SK-N-SH treated with all-trans-retinoic acid at 6 μM for 48 hours (cell line): ENCODE measurements around the gene TINAGL1.
A peak's percentile ranks its signal among the peaks of the same experiment; 100 is the strongest.

Source experiments
- ATAC-seq: fragments of 200-7000 bp; cut with Tn5 transposase; 3 replicates; pipeline ENCODE4 v1.9.1; 2020; ENCODE audit warnings: mild to moderate bottlenecking, moderate library complexity
- ARNTL ChIP-seq: fragments of 450-650 bp; formaldehyde crosslinking; IDR thresholded peaks from 2 replicates; pipeline ENCODE4 v1.5.0; 2020; ENCODE audit warnings: low read depth, mild to moderate bottlenecking, moderate library complexity, borderline replicate concordance
- BACH2 ChIP-seq: fragments of 250-450 bp; sonication (Bioruptor Pico); IDR thresholded peaks from 2 replicates; pipeline ENCODE4 v1.9.0; 2021; ENCODE audit warnings: mild to moderate bottlenecking, borderline replicate concordance
- ESRRG ChIP-seq: fragments of 250-450 bp; sonication (Bioruptor Pico); IDR thresholded peaks from 2 replicates; pipeline ENCODE4 v1.6.1; 2021; ENCODE audit warnings: mild to moderate bottlenecking
- GLIS3 ChIP-seq: fragments of 250-450 bp; sonication (Bioruptor Pico); IDR thresholded peaks from 2 replicates; pipeline ENCODE4 v1.5.0; 2020; ENCODE audit warnings: mild to moderate bottlenecking, moderate library complexity
- ISL1 ChIP-seq: fragments of 250-450 bp; sonication (Bioruptor Pico); IDR thresholded peaks from 2 replicates; pipeline ENCODE4 v2.1.2; 2022; ENCODE audit warnings: mild to moderate bottlenecking, moderate library complexity
- OSR1 ChIP-seq: fragments of 250-450 bp; sonication (Bioruptor Pico); IDR thresholded peaks from 2 replicates; pipeline ENCODE4 v1.8.0; 2022; ENCODE audit warnings: moderate library complexity, mild to moderate bottlenecking, inconsistent platforms
- PPARA ChIP-seq: fragments of 250-450 bp; sonication (Bioruptor Pico); IDR thresholded peaks from 2 replicates; pipeline ENCODE4 v1.5.0; 2020; ENCODE audit warnings: mild to moderate bottlenecking, borderline replicate concordance
- RARB ChIP-seq: fragments of 250-450 bp; sonication (Bioruptor Pico); IDR thresholded peaks from 2 replicates; pipeline ENCODE4 v1.8.0; 2021; ENCODE audit warnings: mild to moderate bottlenecking, moderate library complexity
- SNAI2 ChIP-seq: fragments of 250-450 bp; sonication (Bioruptor Pico); IDR thresholded peaks from 2 replicates; pipeline ENCODE4 v1.5.0; 2020; ENCODE audit warnings: mild to moderate bottlenecking, moderate library complexity
- TCF4 ChIP-seq: fragments of 250-450 bp; sonication (Bioruptor Pico); IDR thresholded peaks from 2 replicates; pipeline ENCODE4 v1.8.0; 2021; ENCODE audit warnings: mild to moderate bottlenecking, moderate library complexity, borderline replicate concordance
- TOX ChIP-seq: fragments of 250-450 bp; sonication (Bioruptor Pico); IDR thresholded peaks from 2 replicates; pipeline ENCODE4 v1.8.0; 2021; ENCODE audit warnings: mild to moderate bottlenecking, moderate library complexity, borderline replicate concordance
- TSHZ2 ChIP-seq: fragments of 250-450 bp; sonication (Bioruptor Pico); IDR thresholded peaks from 2 replicates; pipeline ENCODE4 v1.5.0; 2020; ENCODE audit warnings: mild to moderate bottlenecking, moderate library complexity
- ZC3H10 ChIP-seq: fragments of 250-450 bp; sonication (Bioruptor Pico); IDR thresholded peaks from 2 replicates; pipeline ENCODE4 v1.5.1; 2021; ENCODE audit warnings: mild to moderate bottlenecking, moderate library complexity
- ZFP3 ChIP-seq: fragments of 250-450 bp; sonication (Bioruptor Pico); IDR thresholded peaks from 2 replicates; pipeline ENCODE4 v1.5.0; 2020; ENCODE audit warnings: mild to moderate bottlenecking, moderate library complexity
- ZFP30 ChIP-seq: fragments of 450-650 bp; formaldehyde crosslinking; IDR thresholded peaks from 2 replicates; pipeline ENCODE4 v1.5.0; 2022; ENCODE audit warnings: mild to moderate bottlenecking, moderate library complexity
- ZNF565 ChIP-seq: fragments of 450-650 bp; formaldehyde crosslinking; conservative IDR thresholded peaks from 2 replicates; pipeline ENCODE4 v1.5.0; 2020; ENCODE audit warnings: low read depth, mild to moderate bottlenecking, moderate library complexity
- ZNF70 ChIP-seq: fragments of 450-650 bp; formaldehyde crosslinking; IDR thresholded peaks from 2 replicates; pipeline ENCODE4 v1.5.0; 2020; ENCODE audit warnings: mild to moderate bottlenecking, moderate library complexity
- ZNF8 ChIP-seq: fragments of 450-650 bp; formaldehyde crosslinking; IDR thresholded peaks from 2 replicates; pipeline ENCODE4 v1.5.0; 2020; ENCODE audit warnings: mild to moderate bottlenecking, moderate library complexity
- TF ChIP-seq, protein P1 (sequence below): fragments of 250-450 bp; sonication (Bioruptor Pico); IDR thresholded peaks from 2 replicates; pipeline ENCODE4 v1.5.1; 2021; ENCODE audit warnings: mild to moderate bottlenecking, moderate library complexity
- TF ChIP-seq, protein P2 (sequence below): fragments of 250-450 bp; sonication (Bioruptor Pico); IDR thresholded peaks from 2 replicates; pipeline ENCODE4 v1.8.0; 2020; ENCODE audit warnings: mild to moderate bottlenecking, moderate library complexity, borderline replicate concordance
- TF ChIP-seq, protein P3 (sequence below): fragments of 250-450 bp; sonication (Bioruptor Pico); IDR thresholded peaks from 2 replicates; pipeline ENCODE4 v1.5.1; 2020; ENCODE audit warnings: low read depth, mild to moderate bottlenecking, moderate library complexity

The TINAGL1 gene

DNA sequence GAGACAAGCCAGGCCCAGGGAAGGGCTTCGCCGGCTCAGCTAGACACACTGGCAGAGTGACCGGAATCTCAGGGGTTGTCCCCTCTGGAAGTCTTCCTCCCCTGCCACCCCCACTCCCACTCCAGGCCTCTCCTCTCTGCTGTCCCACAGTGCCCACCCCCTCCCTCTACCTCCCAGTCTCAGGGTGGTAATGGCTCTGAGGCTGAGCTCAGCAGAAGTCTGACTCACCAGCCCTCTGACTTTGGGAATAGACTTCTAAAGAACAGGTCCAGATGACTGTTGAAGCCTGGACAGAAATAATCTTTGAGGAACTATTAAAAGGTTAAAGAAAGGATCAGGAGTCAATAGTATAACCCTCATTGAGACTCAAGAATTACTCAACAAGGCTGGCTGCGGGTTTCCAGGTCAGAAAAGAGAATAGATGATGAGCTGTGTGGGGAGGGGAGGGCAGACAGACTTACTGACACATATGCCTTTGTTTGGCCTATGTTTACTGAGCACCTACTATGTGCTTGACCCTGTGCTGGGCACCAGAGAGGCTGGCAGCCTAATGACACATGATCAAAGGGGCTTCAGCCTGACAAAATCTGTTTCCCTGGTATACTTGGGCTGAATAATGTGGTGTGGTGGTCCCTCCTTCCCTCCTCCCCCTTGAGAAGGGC, 49.4 kb downstream of the TINAGL1 start (continued):
- TF ChIP-seq ZNF565, result no peak
- no peak for TF ChIP-seq ZNF8 (CRISPR knock-in tag)
- TF ChIP-seq OSR1 (CRISPR knock-in tag), result no peak
- no peak for TF ChIP-seq TSHZ2
- no peak for TF ChIP-seq ZC3H10 (CRISPR knock-in tag)
- TF ChIP-seq, protein P1, sequence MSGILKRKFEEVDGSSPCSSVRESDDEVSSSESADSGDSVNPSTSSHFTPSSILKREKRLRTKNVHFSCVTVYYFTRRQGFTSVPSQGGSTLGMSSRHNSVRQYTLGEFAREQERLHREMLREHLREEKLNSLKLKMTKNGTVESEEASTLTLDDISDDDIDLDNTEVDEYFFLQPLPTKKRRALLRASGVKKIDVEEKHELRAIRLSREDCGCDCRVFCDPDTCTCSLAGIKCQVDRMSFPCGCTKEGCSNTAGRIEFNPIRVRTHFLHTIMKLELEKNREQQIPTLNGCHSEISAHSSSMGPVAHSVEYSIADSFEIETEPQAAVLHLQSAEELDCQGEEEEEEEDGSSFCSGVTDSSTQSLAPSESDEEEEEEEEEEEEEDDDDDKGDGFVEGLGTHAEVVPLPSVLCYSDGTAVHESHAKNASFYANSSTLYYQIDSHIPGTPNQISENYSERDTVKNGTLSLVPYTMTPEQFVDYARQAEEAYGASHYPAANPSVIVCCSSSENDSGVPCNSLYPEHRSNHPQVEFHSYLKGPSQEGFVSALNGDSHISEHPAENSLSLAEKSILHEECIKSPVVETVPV (CRISPR knock-in tag), result no peak
- TF ChIP-seq SNAI2, result no peak
- no peak for TF ChIP-seq TCF4
- no peak for TF ChIP-seq ESRRG (CRISPR knock-in tag)

DNA sequence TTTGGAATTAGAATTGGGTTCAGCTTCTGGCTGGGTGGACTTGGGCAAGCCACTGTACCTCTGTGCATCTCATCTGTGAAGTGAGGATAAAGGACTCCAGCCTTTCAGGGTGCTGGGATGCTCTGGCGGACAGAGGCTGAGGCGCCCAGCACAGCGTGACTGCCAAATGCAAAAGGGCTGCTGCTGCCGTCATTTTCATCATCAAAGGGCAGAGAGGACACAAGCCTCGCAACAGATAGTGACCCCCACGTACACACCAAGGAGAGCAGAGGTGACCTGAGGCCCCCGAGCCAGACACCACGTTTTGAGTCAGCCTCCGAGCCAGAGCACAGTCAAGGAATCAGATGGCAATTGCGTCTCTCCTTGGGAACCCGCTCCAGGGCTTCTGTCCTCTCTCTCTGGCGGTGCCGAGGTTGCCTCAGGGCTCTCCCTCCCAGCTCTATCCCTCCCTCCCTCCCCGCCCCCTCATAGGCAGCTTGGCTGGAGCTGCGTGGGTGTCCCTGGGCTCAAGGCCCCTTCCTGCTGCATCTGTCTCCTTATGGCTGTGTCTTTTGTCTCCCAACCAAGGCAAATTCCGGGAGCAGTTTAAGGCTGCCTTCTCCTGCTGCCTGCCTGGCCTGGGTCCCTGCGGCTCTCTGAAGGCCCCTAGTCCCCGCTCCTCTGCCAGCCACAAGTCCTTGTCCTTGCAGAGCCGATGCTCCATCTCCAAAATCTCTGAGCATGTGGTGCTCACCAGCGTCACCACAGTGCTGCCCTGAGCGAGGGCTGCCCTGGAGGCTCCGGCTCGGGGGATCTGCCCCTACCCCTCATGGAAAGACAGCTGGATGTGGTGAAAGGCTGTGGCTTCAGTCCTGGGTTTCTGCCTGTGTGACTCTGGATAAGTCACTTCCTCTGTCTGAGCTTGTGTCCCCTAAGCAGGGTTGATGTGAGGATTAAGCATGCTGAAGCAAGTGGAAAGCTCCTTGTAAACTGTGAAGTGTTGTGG, 50.2 kb downstream of the TINAGL1 start:
- TF ChIP-seq ZFP3 (CRISPR knock-in tag) (no peak), ZNF70 (CRISPR knock-in tag) (no peak), ISL1 (CRISPR knock-in tag) (no peak), TOX (CRISPR knock-in tag) (no peak), SNAI2 (no peak), GLIS3 (no peak), BACH2 (no peak), RARB (CRISPR knock-in tag) (no peak)
- no peak; the same call in 1 of the 3 replicates for ATAC-seq

DNA sequence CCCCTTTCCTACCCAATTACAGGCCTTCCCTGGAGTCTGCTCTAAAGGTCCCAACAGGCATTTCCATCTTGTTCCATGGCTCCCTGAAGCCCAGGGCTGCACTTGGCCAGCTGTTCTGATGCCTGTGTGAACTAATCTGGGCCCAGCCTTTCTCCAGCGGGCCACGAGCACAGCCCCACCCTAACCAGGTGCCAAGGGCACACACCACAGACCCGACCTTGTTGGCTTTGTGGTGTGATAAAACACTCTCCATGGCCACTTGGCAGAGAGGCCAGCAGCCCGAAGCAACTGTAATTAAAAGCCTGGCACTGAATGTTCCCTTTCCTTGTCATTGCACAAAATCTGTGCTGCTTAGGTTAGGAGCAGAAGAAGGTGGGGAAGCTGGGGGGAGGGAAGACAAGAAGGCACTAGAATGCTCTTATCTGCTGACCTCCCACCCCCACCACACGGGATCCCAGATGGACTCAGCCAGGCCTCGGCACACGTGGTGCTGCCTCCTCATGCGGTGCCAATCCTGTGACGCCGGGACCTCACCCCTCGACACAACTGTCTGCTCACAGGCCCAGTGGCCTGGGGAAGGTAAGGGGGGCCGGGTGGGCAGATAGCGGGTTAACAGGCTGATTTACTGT, 51.1 kb downstream of the TINAGL1 start:
- TF ChIP-seq, protein P2, sequence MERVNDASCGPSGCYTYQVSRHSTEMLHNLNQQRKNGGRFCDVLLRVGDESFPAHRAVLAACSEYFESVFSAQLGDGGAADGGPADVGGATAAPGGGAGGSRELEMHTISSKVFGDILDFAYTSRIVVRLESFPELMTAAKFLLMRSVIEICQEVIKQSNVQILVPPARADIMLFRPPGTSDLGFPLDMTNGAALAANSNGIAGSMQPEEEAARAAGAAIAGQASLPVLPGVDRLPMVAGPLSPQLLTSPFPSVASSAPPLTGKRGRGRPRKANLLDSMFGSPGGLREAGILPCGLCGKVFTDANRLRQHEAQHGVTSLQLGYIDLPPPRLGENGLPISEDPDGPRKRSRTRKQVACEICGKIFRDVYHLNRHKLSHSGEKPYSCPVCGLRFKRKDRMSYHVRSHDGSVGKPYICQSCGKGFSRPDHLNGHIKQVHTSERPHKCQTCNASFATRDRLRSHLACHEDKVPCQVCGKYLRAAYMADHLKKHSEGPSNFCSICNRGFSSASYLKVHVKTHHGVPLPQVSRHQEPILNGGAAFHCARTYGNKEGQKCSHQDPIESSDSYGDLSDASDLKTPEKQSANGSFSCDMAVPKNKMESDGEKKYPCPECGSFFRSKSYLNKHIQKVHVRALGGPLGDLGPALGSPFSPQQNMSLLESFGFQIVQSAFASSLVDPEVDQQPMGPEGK (CRISPR knock-in tag), result no peak
- no peak for TF ChIP-seq ARNTL (CRISPR knock-in tag)
- no peak for TF ChIP-seq ISL1 (CRISPR knock-in tag)
- TF ChIP-seq ZNF565, result no peak
- TF ChIP-seq OSR1 (CRISPR knock-in tag), result no peak
- TF ChIP-seq ZNF8 (CRISPR knock-in tag), result no peak
- TF ChIP-seq ZFP30, result no peak
- TF ChIP-seq, all 23 proteins: peak for 0
- ATAC-seq, result peak; percentile 14; the same call in 2 of the 3 replicates

- peak; percentile 59 for ATAC-seq
- TF ChIP-seq, protein P3, sequence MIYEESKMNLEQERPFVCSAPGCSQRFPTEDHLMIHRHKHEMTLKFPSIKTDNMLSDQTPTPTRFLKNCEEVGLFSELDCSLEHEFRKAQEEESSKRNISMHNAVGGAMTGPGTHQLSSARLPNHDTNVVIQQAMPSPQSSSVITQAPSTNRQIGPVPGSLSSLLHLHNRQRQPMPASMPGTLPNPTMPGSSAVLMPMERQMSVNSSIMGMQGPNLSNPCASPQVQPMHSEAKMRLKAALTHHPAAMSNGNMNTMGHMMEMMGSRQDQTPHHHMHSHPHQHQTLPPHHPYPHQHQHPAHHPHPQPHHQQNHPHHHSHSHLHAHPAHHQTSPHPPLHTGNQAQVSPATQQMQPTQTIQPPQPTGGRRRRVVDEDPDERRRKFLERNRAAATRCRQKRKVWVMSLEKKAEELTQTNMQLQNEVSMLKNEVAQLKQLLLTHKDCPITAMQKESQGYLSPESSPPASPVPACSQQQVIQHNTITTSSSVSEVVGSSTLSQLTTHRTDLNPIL (CRISPR knock-in tag), result 0 out of 2 replicates have a peak, but pooled peaks have one; percentile 58
- TF ChIP-seq GLIS3 (no peak), PPARA (CRISPR knock-in tag) (no peak), TOX (CRISPR knock-in tag) (no peak)
- TF ChIP-seq, protein P2 (CRISPR knock-in tag), result no peak
- TF ChIP-seq, protein P1 (CRISPR knock-in tag), result no peak
Measured at GRCh38 chr1:31627930-31628559, 51.7 kb downstream of the TINAGL1 start.
